Gastroesophageal sphincter (tissue), 3 donors: ENCODE data around the gene CPEB3.

ENCODE experiments used
- CTCF ChIP-seq, 4 experiments: fragments of 200-600 bp in 2 of 4; fragments of 450-650 bp in 2 of 4; sonication (generic) in 1 of 4; IDR thresholded peaks; one replicate each; pipeline ENCODE4 v1.5.1; 2017 to 2019; ENCODE audit warnings: antibody characterized with exemption in 4 of 4, mild to moderate bottlenecking in 2 of 4, moderate library complexity in 2 of 4
- EP300 ChIP-seq: sonication (generic); formaldehyde crosslinking; IDR thresholded peaks from one replicate; pipeline ENCODE4 v1.6.1; 2017; ENCODE audit warnings: antibody characterized with exemption, mild to moderate bottlenecking
- POLR2A ChIP-seq, 2 donors: fragments of 450-650 bp; IDR thresholded peaks; one replicate each; pipeline ENCODE4 v1.6.1; 2017; ENCODE audit warnings: antibody characterized with exemption in 2 of 2, mild to moderate bottlenecking in 2 of 2, moderate library complexity in 1 of 2
- POLR2AphosphoS5 ChIP-seq: sonication (generic); formaldehyde crosslinking; IDR thresholded peaks from one replicate; pipeline ENCODE4 v1.6.1; 2017; ENCODE audit warnings: antibody characterized with exemption

- TF ChIP-seq CTCF (IDR thresholded peaks at IDR 0.05), result no peak
- TF ChIP-seq POLR2AphosphoS5, result no peak
- no peak for TF ChIP-seq EP300
- TF ChIP-seq POLR2A (IDR thresholded peaks at IDR 0.05), result no peak
Measured at GRCh38 chr10:92239151-92239599, 51.7 kb downstream of the CPEB3 start.
